ENCODE results near the gene RNF112.

DNA sequence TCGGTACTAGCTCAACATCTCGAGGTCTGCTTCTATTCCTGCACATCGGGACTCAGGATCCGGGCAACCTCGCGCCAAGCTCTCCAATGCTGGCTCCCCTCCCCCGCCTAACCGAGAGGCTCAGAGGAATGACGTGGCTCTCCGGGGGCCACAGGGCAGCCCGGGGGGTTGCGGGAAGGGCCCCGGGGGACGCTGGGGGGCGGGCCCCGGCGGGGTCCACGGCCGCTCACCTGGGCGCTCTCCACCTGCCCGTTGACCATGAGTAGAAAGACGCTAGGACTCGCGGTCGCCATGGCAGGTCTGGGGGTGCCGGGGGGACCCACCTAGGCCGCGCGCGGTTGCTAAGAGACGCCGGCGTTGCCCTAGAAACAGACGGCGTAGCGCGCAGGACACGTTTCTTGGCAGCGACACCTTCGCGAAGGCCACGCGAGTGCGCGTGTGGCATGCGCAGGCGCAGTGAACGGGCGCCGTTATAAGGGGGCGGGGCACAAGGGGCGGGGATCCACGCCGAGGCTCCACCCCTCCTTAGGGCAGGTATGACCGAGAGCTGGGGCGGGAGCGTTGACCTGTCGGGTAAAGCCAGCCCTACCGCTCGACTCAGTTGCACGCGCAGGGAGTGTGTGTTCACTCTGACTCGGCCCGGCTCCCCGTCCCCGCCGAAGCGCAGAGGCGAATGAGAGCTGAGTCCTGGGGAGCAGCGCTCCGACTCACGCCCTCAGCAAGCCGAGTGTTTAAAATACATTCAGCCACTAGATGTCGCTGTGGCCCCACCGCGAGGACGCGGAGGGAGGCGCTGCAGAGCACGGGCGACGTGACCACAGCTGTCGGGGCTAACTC is 48.5 kb upstream of the RNF112 start, which contains the start of gene B9D1:
- TF ChIP-seq, protein P1, sequence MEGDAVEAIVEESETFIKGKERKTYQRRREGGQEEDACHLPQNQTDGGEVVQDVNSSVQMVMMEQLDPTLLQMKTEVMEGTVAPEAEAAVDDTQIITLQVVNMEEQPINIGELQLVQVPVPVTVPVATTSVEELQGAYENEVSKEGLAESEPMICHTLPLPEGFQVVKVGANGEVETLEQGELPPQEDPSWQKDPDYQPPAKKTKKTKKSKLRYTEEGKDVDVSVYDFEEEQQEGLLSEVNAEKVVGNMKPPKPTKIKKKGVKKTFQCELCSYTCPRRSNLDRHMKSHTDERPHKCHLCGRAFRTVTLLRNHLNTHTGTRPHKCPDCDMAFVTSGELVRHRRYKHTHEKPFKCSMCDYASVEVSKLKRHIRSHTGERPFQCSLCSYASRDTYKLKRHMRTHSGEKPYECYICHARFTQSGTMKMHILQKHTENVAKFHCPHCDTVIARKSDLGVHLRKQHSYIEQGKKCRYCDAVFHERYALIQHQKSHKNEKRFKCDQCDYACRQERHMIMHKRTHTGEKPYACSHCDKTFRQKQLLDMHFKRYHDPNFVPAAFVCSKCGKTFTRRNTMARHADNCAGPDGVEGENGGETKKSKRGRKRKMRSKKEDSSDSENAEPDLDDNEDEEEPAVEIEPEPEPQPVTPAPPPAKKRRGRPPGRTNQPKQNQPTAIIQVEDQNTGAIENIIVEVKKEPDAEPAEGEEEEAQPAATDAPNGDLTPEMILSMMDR (conservative IDR thresholded peaks at IDR 0.05; ENCODE audit: low read depth, low read length), result peak; percentile 97
- no peak for TF ChIP-seq EZH2 (IDR thresholded peaks at IDR 0.05; ENCODE audit: borderline replicate concordance, low read depth, low read length, poor library complexity, severe bottlenecking)

Data from A673 (cell line).